Left ventricle myocardium inferior (tissue), 1 donor: ENCODE measurements around the gene MAP4K1. TPM values are rescaled to one million over a fixed set of nuclear protein-coding genes. Genes with fewer than 3 reads are reported as not detected.

Experiments used
- DNase-seq: peaks from one replicate; pipeline ENCODE4 v3.0.0-alpha.2; 2020
- H3K27ac ChIP-seq: fragments of 200-600 bp; replicated peaks from 2 replicates; pipeline ENCODE4 v1.8.0; 2021
- H3K27me3 ChIP-seq: fragments of 200-600 bp; 2 replicates; pipeline ENCODE4 v1.8.0; 2021; ENCODE audit warnings: low read depth
- H3K36me3 ChIP-seq: fragments of 200-600 bp; 2 replicates; pipeline ENCODE4 v1.8.0; 2021
- H3K4me1 ChIP-seq: fragments of 200-600 bp; 2 replicates; pipeline ENCODE4 v1.8.0; 2021
- H3K4me3 ChIP-seq: fragments of 200-600 bp; 2 replicates; pipeline ENCODE4 v1.8.0; 2021; ENCODE audit warnings: mild to moderate bottlenecking, moderate library complexity
- H3K9me3 ChIP-seq: fragments of 200-600 bp; replicated peaks from 2 replicates; pipeline ENCODE4 v1.8.0; 2021
- intact Hi-C: fragments of 100-400 bp; cut with micrococcal nuclease; formaldehyde crosslinking; loops from one replicate; pipeline ENCODE4 v1.11.0; 2022
- total RNA-seq: library from RNA; stranded (reverse); fragmentation: NEBNext Ultra II Directional; extraction: Animal tissue kit (Norgen Biotek cat#: 25700); gene quantifications from one replicate; pipeline ENCODE4 v1.2.1, GENCODE V29; 2021
- TF ChIP-seq, protein P1 (sequence below): fragments of 200-600 bp; IDR thresholded peaks from 2 replicates; pipeline ENCODE4 v1.8.0; 2021; ENCODE audit warnings: antibody characterized with exemption, mild to moderate bottlenecking, borderline replicate concordance
- donor health status: DM: no; HTN: yes; CAD: no; lungs with severe emphysema.

MAP4K1 gene
- total RNA-seq, 1 donor from 2014 or later, result 1.6 TPM

GRCh38 chr19:38549061-38549460, 68.7 kb downstream of the MAP4K1 start:
- intact Hi-C loops, result no loop called here
- no peaks in the 10 kb centered on the region for H3K9me3 ChIP-seq
- H3K27me3 ChIP-seq, result peaks cover 48% of the 10 kb centered on the region
- peaks cover 9% of the 10 kb centered on the region for H3K4me1 ChIP-seq
- H3K4me3 ChIP-seq, result no peak overlapping the region
- DNase-seq, result no peak
- TF ChIP-seq, protein P1, sequence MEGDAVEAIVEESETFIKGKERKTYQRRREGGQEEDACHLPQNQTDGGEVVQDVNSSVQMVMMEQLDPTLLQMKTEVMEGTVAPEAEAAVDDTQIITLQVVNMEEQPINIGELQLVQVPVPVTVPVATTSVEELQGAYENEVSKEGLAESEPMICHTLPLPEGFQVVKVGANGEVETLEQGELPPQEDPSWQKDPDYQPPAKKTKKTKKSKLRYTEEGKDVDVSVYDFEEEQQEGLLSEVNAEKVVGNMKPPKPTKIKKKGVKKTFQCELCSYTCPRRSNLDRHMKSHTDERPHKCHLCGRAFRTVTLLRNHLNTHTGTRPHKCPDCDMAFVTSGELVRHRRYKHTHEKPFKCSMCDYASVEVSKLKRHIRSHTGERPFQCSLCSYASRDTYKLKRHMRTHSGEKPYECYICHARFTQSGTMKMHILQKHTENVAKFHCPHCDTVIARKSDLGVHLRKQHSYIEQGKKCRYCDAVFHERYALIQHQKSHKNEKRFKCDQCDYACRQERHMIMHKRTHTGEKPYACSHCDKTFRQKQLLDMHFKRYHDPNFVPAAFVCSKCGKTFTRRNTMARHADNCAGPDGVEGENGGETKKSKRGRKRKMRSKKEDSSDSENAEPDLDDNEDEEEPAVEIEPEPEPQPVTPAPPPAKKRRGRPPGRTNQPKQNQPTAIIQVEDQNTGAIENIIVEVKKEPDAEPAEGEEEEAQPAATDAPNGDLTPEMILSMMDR, result no peak
- H3K36me3 ChIP-seq, result no peaks in the 10 kb centered on the region
- no peak overlapping the region for H3K27ac ChIP-seq

DNA sequence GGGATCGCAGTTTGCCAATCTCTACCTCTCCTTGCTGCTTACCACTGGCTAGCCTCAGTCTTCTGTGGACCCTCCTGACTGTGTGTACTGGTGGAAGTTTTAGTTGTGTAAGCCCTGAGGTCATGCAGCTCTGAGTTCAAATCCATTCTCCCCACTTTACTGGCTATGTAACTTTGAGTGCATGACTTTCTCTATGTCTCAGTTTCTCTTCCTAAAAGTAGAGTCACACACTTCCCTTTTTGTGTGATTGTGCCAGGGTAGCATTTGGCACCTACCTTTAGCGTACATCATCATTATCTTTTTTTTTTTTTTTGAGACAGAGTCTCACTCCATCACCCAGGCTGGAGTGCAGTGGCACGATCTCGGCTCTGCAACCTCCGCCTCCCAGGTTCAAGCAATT, 70.3 kb downstream of the MAP4K1 start:
- Histone ChIP-seq H3K4me3 (no peak overlapping the region), H3K27me3 (peaks cover 31% of the 10 kb centered on the region), H3K9me3 (no peaks in the 10 kb centered on the region), H3K4me1 (peaks cover 11% of the 10 kb centered on the region), H3K36me3 (no peaks in the 10 kb centered on the region), H3K27ac (no peak overlapping the region)
- TF ChIP-seq, protein P1, result no peak
- DNase-seq, result no peak
- intact Hi-C loops, result no loop called here

GRCh38 chr19:38545596-38545995, 72.2 kb downstream of the MAP4K1 start:
- H3K27me3 ChIP-seq, result peaks cover 14% of the 10 kb centered on the region
- H3K4me1 ChIP-seq, result peaks cover 11% of the 10 kb centered on the region
- no peaks in the 10 kb centered on the region for H3K9me3 ChIP-seq
- no peak for DNase-seq
- no peaks in the 10 kb centered on the region for H3K36me3 ChIP-seq
- TF ChIP-seq, protein P1, result no peak
- no peak overlapping the region for H3K4me3 ChIP-seq
- intact Hi-C loops, result no loop called here
- no peak overlapping the region for H3K27ac ChIP-seq

DNA sequence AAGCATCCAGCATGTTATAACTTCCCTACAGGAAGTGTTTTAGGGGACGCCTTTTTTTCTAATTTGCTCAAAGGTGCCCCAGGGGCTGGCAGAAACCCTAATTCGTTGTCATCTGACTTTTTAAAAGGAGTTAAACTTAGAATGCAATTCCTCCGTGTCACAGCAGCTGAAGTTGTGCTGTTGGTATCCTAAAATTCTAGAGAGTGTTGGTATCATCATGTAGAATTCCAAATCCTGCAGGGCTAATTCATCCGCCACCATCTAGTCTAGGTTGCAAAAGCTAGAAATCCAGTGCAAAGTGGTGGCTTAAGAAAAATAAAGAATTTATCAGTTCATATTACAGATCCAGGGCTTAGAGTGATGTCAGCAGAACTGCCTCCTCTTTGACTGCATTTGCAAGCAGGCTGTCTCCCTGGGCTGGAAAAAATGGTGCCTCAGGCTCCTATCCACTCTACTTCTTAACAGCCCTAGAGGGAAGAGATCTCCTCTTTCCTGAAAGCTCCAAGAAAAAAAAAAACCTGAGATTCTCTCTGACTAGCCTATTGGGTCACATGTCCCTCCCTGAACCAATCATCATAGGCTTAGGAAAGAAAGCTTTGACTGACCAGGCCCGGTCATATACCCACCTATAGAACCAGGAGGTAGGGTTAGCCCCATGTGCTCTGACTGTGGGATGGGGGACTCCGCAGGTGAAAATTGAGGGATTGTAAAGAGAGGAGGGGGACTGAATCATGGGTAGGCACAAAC, 73.0 kb downstream of the MAP4K1 start:
- TF ChIP-seq, protein P1, result no peak
- intact Hi-C loops, result no loop called here
- H3K4me3 ChIP-seq, result peak overlapping the region; percentile 33

GRCh38 chr19:38543807-38544568, 73.8 kb downstream of the MAP4K1 start:
- Histone ChIP-seq H3K9me3 (no peaks in the 10 kb centered on the region), H3K4me1 (peaks cover 11% of the 10 kb centered on the region), H3K27ac (no peak overlapping the region), H3K36me3 (no peaks in the 10 kb centered on the region), H3K4me3 (peak overlapping the region; percentile 33), H3K27me3 (peaks cover 13% of the 10 kb centered on the region)
- intact Hi-C loops, result no loop called here
- TF ChIP-seq, protein P1, result peak; percentile 65
- DNase-seq, result peak; percentile 32

More for the DNA sequence above, 73.0 kb downstream of the MAP4K1 start:
- Histone ChIP-seq H3K27ac (no peak overlapping the region), H3K36me3 (no peaks in the 10 kb centered on the region), H3K4me1 (peaks cover 11% of the 10 kb centered on the region), H3K9me3 (no peaks in the 10 kb centered on the region), H3K27me3 (peaks cover 13% of the 10 kb centered on the region)
- DNase-seq, result no peak
